Activated naive CD8-positive, alpha-beta T cell treated with anti-CD3 and anti-CD28 coated beads for 36 hours (primary cell): ENCODE results near the gene OR10A2. TPM values are rescaled to one million over a fixed set of nuclear protein-coding genes. Genes with fewer than 3 reads are reported as not detected.

Source experiments
- DNase-seq: peaks from one replicate; pipeline ENCODE4 v3.0.0; 2021
- H3K27ac Mint-ChIP-seq: one replicate; pipeline ENCODE4 v1.8.0; 2022; ENCODE audit warnings: mild to moderate bottlenecking, moderate library complexity, mixed read lengths
- H3K27me3 Mint-ChIP-seq: one replicate; pipeline ENCODE4 v1.8.0; 2022; ENCODE audit warnings: mild to moderate bottlenecking, mixed read lengths
- H3K36me3 Mint-ChIP-seq: one replicate; pipeline ENCODE4 v1.8.0; 2021; ENCODE audit warnings: mild to moderate bottlenecking, mixed read lengths
- H3K4me1 Mint-ChIP-seq: one replicate; pipeline ENCODE4 v1.8.0; 2021; ENCODE audit warnings: mixed read lengths
- H3K4me3 Mint-ChIP-seq: one replicate; pipeline ENCODE4 v1.8.0; 2022; ENCODE audit warnings: mild to moderate bottlenecking, moderate library complexity, mixed read lengths
- H3K9me3 Mint-ChIP-seq: one replicate; pipeline ENCODE4 v1.8.0; 2022; ENCODE audit warnings: mixed read lengths
- total RNA-seq, 2 experiments: library from RNA; stranded (reverse); gene quantifications; one replicate each; pipeline ENCODE4 v1.2.3, GENCODE V29; 2021

Gene OR10A2
- total RNA-seq, 2 experiments from 2014 or later, result not detected

GRCh38 chr11:6911378-6911777 is 48.5 kb downstream of the OR10A2 start:
- peaks cover 2% of the 10 kb centered on the region for H3K4me1 Mint-ChIP-seq
- H3K9me3 Mint-ChIP-seq, result peaks cover 1% of the 10 kb centered on the region
- H3K4me3 Mint-ChIP-seq, result no peak overlapping the region
- H3K36me3 Mint-ChIP-seq, result no peaks in the 10 kb centered on the region
- H3K27me3 Mint-ChIP-seq, result no peaks in the 10 kb centered on the region
- H3K27ac Mint-ChIP-seq, result no peak overlapping the region
- no peak for DNase-seq

GRCh38 chr11:6911948-6912347 is 49.1 kb downstream of the OR10A2 start:
- H3K4me3 Mint-ChIP-seq, result no peak overlapping the region
- peaks cover 2% of the 10 kb centered on the region for H3K4me1 Mint-ChIP-seq
- H3K27ac Mint-ChIP-seq, result no peak overlapping the region
- no peak for DNase-seq
- peaks cover 1% of the 10 kb centered on the region for H3K9me3 Mint-ChIP-seq
- H3K36me3 Mint-ChIP-seq, result no peaks in the 10 kb centered on the region
- no peaks in the 10 kb centered on the region for H3K27me3 Mint-ChIP-seq

- Mint-ChIP-seq H3K27me3 (peaks cover 13% of the 10 kb centered on the region), H3K4me1 (no peaks in the 10 kb centered on the region), H3K27ac (no peak overlapping the region), H3K36me3 (no peaks in the 10 kb centered on the region), H3K9me3 (no peaks in the 10 kb centered on the region), H3K4me3 (no peak overlapping the region)
- no peak for DNase-seq
Measured at GRCh38 chr11:6919698-6920097, 56.8 kb downstream of the OR10A2 start.

- Mint-ChIP-seq H3K27ac (no peak within 1 kb of the TSS), H3K9me3 (no peaks in the 10 kb centered on the region), H3K27me3 (peaks cover 22% of the 10 kb centered on the region), H3K4me1 (peaks cover 3% of the 10 kb centered on the region), H3K4me3 (no peak within 1 kb of the TSS), H3K36me3 (no peaks in the 10 kb centered on the region)
- DNase-seq, result no peak
Measured at GRCh38 chr11:6920702-6921101, 57.8 kb downstream of the OR10A2 start, which contains the start of gene OR2D3. Gene OR2D3, plus strand, starts transcription at chr11:6921002. Its CDS starts 0 bp downstream, at chr11:6921002.

Other genes starting within 250 kb of the OR10A2 start
- gene TPP1, start 243.6 kb upstream of the OR10A2 start, total RNA-seq, result 10 to 100 TPM; 30.7 to 33.7 TPM
- gene DCHS1, start 207.2 kb upstream of the OR10A2 start, total RNA-seq, result 1 to 10 TPM; 1.3 to 1.4 TPM
- gene MRPL17, start 179.7 kb upstream of the OR10A2 start, total RNA-seq, result 100 to 1,000 TPM; 141 to 143 TPM
- gene OR2AG2, start 91.1 kb upstream of the OR10A2 start, total RNA-seq, result under 1 TPM; 0.08 to 0.18 TPM
- gene OR2AG1, start 80.0 kb upstream of the OR10A2 start, total RNA-seq, result not detected
- gene OR6A2, start 63.4 kb upstream of the OR10A2 start, total RNA-seq, result under 1 TPM; 0.04 to 0.10 TPM
- gene OR10A5, start 17.4 kb upstream of the OR10A2 start, total RNA-seq, result not detected
- not detected for gene OR10A4, start 13.6 kb downstream of the OR10A2 start, total RNA-seq
- not detected for gene OR2D2, start 29.4 kb downstream of the OR10A2 start, total RNA-seq
- gene OR2D3, start 57.9 kb downstream of the OR10A2 start, total RNA-seq, result not detected
- gene ZNF215, start 63.4 kb downstream of the OR10A2 start, total RNA-seq, result 1 to 10 TPM; 2.4 to 2.5 TPM
- not detected for gene ZNF214, start 157.3 kb downstream of the OR10A2 start, total RNA-seq
- under 1 TPM in 1 of 2 experiments, not detected in 1; 0.08 TPM for gene NLRP14, start 157.4 kb downstream of the OR10A2 start, total RNA-seq
- gene RBMXL2, start 225.9 kb downstream of the OR10A2 start, total RNA-seq, result not detected